DOHH2 (cell line): ENCODE results near the gene ARHGAP24.

ENCODE experiments used
- EZH2phosphoT487 ChIP-seq: fragments of 200-600 bp; sonication (generic); IDR thresholded peaks from 2 replicates; pipeline ENCODE4 v1.6.1; 2017; ENCODE audit warnings: borderline replicate concordance, mild to moderate bottlenecking, antibody characterized with exemption, low read length, moderate library complexity, mixed read lengths
- TF ChIP-seq, protein P1 (sequence below): fragments of 200-600 bp; sonication (generic); IDR thresholded peaks from one replicate; pipeline ENCODE4 v1.5.1; 2014; ENCODE audit warnings: antibody characterized with exemption, mild to moderate bottlenecking, low read depth, low read length; ENCODE audit not compliant: poor library complexity, severe bottlenecking

DNA sequence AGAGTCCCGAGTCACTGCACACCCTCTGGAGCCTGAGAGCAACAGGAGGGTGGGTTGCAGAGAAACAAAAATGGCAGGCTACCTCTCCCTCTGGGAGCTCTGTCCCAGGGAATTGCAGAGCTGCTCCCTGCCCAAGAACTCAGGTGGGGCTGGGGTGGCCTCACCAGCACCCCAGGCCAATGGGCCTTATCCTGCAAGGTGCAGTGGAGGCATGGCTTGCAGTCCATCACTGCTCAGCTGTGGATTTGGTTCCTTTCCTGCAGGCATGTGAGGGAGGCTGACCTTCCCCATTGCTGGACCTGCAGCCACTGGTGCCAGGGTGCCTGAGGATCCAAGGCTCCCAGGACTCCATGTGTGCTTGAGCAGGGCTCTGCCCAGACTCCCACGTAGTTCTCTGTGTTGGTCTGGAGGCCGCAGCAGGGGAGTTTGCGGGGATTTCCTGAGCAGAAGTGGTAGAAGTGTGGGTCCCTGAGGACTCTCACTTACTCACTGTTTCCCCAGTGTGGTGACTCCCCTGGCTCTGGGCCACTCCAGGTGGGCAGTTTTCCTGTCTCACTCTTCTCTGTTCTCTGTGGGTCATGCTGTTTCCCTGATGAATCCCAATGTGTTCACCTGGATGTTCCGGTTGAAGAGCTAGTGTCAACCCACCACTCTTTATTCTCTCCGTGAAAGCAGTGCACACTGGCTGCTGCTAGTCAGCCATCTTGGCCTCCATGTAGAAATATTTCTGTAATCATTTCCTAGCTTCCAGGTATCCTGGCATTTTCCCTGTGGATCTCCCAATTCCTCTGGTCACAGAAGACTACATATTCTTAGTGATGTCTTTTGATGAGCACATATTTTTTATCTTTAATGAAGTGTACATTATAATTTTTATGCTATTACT lies 82.3 kb downstream of the ARHGAP24 start:
- TF ChIP-seq, protein P1, sequence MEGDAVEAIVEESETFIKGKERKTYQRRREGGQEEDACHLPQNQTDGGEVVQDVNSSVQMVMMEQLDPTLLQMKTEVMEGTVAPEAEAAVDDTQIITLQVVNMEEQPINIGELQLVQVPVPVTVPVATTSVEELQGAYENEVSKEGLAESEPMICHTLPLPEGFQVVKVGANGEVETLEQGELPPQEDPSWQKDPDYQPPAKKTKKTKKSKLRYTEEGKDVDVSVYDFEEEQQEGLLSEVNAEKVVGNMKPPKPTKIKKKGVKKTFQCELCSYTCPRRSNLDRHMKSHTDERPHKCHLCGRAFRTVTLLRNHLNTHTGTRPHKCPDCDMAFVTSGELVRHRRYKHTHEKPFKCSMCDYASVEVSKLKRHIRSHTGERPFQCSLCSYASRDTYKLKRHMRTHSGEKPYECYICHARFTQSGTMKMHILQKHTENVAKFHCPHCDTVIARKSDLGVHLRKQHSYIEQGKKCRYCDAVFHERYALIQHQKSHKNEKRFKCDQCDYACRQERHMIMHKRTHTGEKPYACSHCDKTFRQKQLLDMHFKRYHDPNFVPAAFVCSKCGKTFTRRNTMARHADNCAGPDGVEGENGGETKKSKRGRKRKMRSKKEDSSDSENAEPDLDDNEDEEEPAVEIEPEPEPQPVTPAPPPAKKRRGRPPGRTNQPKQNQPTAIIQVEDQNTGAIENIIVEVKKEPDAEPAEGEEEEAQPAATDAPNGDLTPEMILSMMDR, result no peak
- TF ChIP-seq EZH2phosphoT487, result no peak
